Measurements from ENCODE around the gene VMA21. TPM values are rescaled to one million over a fixed set of nuclear protein-coding genes. Genes with fewer than 3 reads are reported as not detected.

VMA21 gene
- total RNA-seq, 1 donor from 2014 or later = 28.7 TPM

DNA sequence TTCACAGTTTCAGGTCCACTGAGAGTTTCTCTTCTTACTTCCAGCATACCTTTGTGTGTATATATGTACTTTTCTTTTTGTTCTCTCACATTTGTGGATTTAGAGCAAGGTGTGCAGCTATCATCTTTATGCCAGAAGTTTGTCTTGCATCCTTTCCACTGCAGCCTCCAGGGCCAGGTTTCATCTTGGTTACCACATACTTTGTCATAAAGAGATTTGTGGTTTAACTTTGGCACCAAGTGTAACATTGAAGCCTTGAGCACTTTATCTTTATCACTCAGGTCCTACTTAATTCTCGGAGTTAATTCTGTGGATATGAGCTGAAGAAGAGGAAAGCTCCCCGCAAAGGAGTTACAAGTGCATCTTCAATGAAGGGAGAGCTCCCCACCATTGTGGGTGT, 31.4 kb upstream of the VMA21 start:
- peaks cover 2% of the 10 kb centered on the region for H3K9me3 Mint-ChIP-seq (ENCODE audit: unreplicated experiment)
- no peaks in the 10 kb centered on the region for H3K36me3 Mint-ChIP-seq (ENCODE audit: unreplicated experiment)
- no peak for DNase-seq
- TF ChIP-seq, protein P1, sequence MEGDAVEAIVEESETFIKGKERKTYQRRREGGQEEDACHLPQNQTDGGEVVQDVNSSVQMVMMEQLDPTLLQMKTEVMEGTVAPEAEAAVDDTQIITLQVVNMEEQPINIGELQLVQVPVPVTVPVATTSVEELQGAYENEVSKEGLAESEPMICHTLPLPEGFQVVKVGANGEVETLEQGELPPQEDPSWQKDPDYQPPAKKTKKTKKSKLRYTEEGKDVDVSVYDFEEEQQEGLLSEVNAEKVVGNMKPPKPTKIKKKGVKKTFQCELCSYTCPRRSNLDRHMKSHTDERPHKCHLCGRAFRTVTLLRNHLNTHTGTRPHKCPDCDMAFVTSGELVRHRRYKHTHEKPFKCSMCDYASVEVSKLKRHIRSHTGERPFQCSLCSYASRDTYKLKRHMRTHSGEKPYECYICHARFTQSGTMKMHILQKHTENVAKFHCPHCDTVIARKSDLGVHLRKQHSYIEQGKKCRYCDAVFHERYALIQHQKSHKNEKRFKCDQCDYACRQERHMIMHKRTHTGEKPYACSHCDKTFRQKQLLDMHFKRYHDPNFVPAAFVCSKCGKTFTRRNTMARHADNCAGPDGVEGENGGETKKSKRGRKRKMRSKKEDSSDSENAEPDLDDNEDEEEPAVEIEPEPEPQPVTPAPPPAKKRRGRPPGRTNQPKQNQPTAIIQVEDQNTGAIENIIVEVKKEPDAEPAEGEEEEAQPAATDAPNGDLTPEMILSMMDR (IDR thresholded peaks at IDR 0.05; ENCODE audit: partially characterized antibody, unreplicated experiment) = no peak
- H3K4me1 Mint-ChIP-seq (ENCODE audit: low read depth, unreplicated experiment) = no peaks in the 10 kb centered on the region
- no peak overlapping the region for H3K4me3 Mint-ChIP-seq (ENCODE audit: unreplicated experiment)
- no peak overlapping the region for H3K27ac Mint-ChIP-seq (ENCODE audit: unreplicated experiment)
- no peaks in the 10 kb centered on the region for H3K27me3 Mint-ChIP-seq (ENCODE audit: unreplicated experiment)

DNA sequence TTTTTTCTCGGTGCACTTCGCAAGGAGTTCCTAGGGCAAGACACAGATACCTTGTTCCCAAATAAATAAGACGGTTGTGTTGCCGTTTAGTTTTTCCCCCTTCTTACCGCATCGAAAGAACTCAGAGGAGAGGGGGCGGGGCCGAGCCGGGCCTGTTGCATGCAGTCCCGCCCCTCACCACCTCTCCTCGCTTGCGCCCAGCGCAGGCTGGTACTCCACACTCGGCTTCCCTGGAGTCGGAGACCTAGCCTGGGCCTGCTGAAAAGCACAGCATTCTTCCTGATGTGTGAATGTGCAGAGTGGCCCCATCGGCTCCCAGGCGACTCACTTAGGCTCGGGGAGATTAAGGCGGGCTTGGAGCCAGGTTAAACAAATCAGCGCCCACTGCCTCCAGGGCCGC, 26.1 kb upstream of the VMA21 start:
- H3K36me3 Mint-ChIP-seq (ENCODE audit: unreplicated experiment) = no peaks in the 10 kb centered on the region
- no peaks in the 10 kb centered on the region for H3K4me1 Mint-ChIP-seq (ENCODE audit: low read depth, unreplicated experiment)
- DNase-seq = no peak
- H3K9me3 Mint-ChIP-seq (ENCODE audit: unreplicated experiment) = peaks cover 2% of the 10 kb centered on the region
- no peak overlapping the region for H3K4me3 Mint-ChIP-seq (ENCODE audit: unreplicated experiment)
- no peak overlapping the region for H3K27ac Mint-ChIP-seq (ENCODE audit: unreplicated experiment)
- TF ChIP-seq, protein P1 (IDR thresholded peaks at IDR 0.05; ENCODE audit: partially characterized antibody, unreplicated experiment) = no peak
- H3K27me3 Mint-ChIP-seq (ENCODE audit: unreplicated experiment) = no peaks in the 10 kb centered on the region

DNA sequence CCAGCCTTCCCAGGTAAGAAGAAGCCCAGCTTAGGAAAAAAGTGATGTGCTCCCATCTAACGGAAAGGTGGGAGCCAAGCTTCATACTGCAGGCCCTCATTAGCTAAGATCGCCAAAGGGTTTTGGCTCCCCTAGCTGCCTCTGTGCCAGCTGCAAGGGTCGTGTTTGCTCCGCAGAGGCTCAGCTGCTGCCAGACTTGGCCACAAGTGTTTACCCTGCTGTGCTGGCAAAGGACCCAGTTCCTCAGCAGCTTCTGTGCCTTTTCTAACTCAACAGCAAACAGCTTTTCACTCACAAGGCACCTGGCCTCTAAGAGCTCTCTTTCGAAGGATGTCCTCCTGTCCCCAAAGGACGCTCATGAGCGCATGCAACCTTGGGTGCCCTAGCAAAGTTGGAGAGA, 12.2 kb upstream of the VMA21 start:
- TF ChIP-seq, protein P1 (IDR thresholded peaks at IDR 0.05; ENCODE audit: partially characterized antibody, unreplicated experiment) = no peak
- DNase-seq = no peak
- Mint-ChIP-seq H3K27me3 (ENCODE audit: unreplicated experiment) (peaks cover 2% of the 10 kb centered on the region), H3K9me3 (ENCODE audit: unreplicated experiment) (no peaks in the 10 kb centered on the region), H3K4me3 (ENCODE audit: unreplicated experiment) (no peak overlapping the region), H3K27ac (ENCODE audit: unreplicated experiment) (no peak overlapping the region), H3K36me3 (ENCODE audit: unreplicated experiment) (no peaks in the 10 kb centered on the region), H3K4me1 (ENCODE audit: low read depth, unreplicated experiment) (no peaks in the 10 kb centered on the region)

DNA sequence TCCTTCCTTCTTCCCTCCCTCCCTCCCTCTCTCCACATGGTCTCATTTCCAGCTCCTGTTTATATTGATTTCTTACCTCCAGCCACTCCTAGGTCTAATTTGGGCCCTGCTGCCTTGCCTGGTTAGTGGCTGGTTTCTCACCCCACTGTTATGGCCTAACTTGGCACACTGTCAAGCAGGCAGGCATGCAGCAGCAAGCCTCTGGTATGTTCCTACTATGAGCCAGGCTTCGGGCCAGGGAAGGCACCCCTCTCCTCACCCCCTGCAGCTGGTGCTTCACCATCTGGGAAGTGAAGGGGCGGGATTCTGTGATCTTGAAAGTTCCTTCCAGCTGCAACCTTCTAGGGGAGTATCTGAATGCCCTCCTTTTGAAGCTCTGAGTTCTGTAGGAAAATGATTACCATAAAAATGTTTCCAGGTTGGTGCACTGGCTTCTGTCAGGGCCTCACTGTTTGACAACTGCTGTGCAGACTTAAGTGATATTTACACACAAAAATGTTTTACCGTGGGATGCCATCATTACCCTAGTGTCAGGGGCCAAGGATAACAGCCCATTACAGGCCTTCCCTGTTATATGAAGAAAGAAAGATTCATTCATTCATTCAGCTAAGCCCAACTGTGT, 10.1 kb upstream of the VMA21 start:
- TF ChIP-seq, protein P1 (IDR thresholded peaks at IDR 0.05; ENCODE audit: partially characterized antibody, unreplicated experiment) = no peak
- no peaks in the 10 kb centered on the region for H3K36me3 Mint-ChIP-seq (ENCODE audit: unreplicated experiment)
- no peaks in the 10 kb centered on the region for H3K4me1 Mint-ChIP-seq (ENCODE audit: low read depth, unreplicated experiment)
- no peaks in the 10 kb centered on the region for H3K9me3 Mint-ChIP-seq (ENCODE audit: unreplicated experiment)
- H3K27ac Mint-ChIP-seq (ENCODE audit: unreplicated experiment) = no peak overlapping the region
- no peak for DNase-seq
- no peak overlapping the region for H3K4me3 Mint-ChIP-seq (ENCODE audit: unreplicated experiment)
- peaks cover 2% of the 10 kb centered on the region for H3K27me3 Mint-ChIP-seq (ENCODE audit: unreplicated experiment)

DNA sequence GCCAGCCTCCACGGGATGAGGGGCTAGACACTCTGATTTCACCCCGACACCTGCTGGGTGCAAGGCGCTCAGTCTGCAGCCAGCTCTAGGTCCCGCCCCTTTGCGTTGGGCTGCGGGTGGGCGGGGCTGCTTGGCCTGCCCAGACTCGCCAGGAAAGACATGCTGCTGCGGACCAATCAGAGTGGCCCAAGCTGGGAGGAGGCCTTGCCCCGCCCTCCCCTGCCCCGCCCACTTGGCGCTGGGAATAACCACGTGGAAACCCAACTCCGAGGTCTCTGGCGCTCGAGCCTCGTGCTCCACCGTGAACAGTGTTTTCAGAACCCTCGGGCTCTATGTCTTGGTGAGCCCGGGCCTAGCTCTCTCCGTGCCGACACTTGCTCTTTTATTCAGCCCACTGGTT, 5.3 kb upstream of the VMA21 start:
- TF ChIP-seq, protein P1 (IDR thresholded peaks at IDR 0.05; ENCODE audit: partially characterized antibody, unreplicated experiment) = no peak
- no peaks in the 10 kb centered on the region for H3K36me3 Mint-ChIP-seq (ENCODE audit: unreplicated experiment)
- H3K4me3 Mint-ChIP-seq (ENCODE audit: unreplicated experiment) = no peak overlapping the region
- H3K9me3 Mint-ChIP-seq (ENCODE audit: unreplicated experiment) = no peaks in the 10 kb centered on the region
- peaks cover 6% of the 10 kb centered on the region for H3K4me1 Mint-ChIP-seq (ENCODE audit: low read depth, unreplicated experiment)
- DNase-seq = no peak
- H3K27ac Mint-ChIP-seq (ENCODE audit: unreplicated experiment) = no peak overlapping the region
- H3K27me3 Mint-ChIP-seq (ENCODE audit: unreplicated experiment) = peaks cover 2% of the 10 kb centered on the region

Measured in glutamatergic neuron (in vitro differentiated cells).